Left ventricle myocardium superior (tissue), 1 donor: ENCODE measurements around the gene IBA57. TPM values are rescaled to one million over a fixed set of nuclear protein-coding genes. Genes with fewer than 3 reads are reported as not detected.
"Not testable (repeated sequence)": the region's sequence is repeated elsewhere in the genome, so short reads cannot be mapped to it uniquely, and the experiment has no call there.

ENCODE experiments used
- ATAC-seq: fragments of 200-7000 bp; cut with Tn5 transposase; one replicate; pipeline ENCODE4 v1.9.1; 2020; ENCODE audit warnings: mild to moderate bottlenecking, moderate library complexity
- DNase-seq: peaks from one replicate; pipeline ENCODE4 v3.0.0-alpha.2; 2020
- intact Hi-C: fragments of 100-400 bp; cut with micrococcal nuclease; formaldehyde crosslinking; loops from one replicate; pipeline ENCODE4 v1.11.0; 2022
- total RNA-seq: library from RNA; stranded (reverse); fragmentation: NEBNext Ultra II Directional; extraction: Animal tissue kit (Norgen Biotek cat#: 25700); gene quantifications from one replicate; pipeline ENCODE4 v1.2.1, GENCODE V29; 2021
- donor health status: DM: no; HTN: yes; CAD: no; lungs with severe emphysema.

IBA57 gene
- total RNA-seq, 1 donor from 2014 or later = 11.2 TPM

DNA sequence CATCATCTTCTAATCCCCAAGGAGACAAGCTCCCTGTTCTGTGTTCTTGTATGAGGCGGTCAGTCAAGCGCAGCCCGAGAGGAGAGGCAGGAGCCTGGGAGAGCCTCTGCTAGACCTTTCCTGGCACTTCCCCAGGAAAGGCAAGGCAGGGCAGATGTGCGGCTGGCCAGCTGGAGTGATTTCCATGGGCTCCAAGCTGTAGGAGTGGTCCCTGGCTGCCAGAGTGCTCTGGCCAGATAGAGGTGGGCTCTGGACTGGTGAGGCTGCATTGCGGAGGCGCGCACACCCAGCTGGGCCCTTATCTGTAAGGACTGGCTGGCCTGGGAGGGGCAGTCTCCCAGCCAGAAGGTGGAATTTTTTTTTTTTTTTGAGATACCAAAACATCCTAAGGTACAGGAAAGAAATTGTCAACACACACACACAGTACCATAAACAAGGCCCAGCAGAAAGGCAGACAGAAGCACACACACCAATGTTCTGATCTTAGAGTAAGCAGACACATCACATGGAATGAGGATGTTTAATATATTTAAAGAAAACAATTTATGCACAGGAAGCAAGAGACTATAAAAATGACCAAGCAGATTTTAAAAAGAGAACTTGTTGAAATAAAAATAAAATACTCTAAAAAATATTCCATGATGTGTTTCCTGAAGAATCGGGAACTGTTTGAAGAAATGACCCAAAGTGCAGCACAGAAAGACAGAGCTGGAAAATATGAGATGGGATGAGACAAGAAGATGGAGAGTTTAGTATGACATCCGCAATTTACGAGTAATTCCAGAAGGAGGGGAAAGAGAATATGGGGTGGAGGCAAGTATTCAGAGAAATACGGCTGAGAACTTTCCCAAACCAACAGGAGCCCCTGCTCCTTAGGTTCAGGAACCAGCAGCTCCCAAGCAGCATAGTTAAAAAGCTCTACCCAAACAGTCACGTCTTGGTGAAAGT is 13.4 kb downstream of the IBA57 start:
- DNase-seq (no peak), ATAC-seq (no peak)
- intact Hi-C loops = no loop called here

DNA sequence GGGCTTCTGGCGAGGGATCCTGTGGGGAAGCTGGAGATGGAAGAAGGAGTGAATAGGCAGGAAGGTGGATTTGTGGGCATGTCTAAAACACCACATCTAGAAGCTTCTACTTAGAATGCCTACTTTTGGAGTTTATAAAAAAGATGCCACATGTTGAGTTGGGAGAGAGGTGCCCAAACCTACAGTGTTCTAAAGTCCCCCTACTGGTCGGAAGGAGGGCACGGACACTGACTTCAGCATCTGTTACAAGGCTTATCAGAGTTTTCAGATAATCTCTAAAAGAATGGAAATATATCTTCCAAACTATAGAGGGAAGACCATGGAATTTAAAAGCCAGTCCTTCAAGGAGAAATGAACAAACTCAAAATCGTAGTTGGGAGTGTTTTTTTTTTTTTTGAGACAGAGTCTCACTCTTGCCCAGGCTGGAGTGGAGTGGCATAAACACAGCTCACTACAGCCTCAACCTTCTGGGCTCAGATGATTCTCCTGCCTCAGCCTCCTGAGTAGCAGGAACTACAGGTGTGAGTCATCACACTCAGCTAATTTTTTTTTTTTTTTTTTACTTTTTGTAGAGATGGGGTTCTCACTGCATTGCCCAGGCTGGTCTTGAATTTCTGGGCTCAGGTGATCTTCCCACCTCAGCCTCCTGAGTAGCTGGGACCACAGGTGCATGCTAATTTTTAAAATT is 14.8 kb downstream of the IBA57 start:
- DNase-seq = no peak
- no peak for ATAC-seq
- intact Hi-C loops = no loop called here

DNA sequence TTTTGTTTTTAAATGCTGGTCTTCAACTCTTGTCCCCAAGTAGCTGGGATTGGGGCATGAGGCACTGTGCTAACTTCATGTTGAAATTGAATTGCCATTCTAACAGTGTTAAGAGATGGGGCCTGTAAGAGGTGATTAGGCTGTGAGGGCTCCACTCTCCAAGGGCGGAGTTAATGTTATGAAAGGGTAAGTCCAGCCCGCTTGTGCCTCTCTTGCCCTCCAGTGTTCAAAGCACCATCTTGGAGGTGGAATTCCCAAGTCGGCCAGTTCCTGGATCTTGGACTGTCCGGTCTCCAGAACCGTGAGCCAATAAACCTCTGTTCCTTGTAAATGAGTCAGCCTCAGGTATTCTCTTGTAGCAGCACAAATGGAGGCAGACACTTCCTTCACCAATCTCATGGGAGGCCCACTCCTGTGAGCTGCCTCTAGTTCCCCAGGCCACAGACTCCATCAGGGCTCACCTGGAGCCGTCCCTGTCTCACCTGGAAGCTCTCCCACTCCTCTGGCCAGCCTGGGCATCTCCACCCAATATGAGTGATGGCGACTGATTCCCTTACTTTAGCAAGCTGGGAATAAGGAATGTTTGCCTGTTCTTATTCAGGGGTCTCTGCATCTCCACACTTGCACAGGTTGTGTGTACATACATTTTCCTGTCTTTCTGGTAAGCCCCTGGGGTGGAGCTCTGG is 15.5 kb downstream of the IBA57 start:
- ATAC-seq = no peak
- DNase-seq = no peak
- intact Hi-C loops = no loop called here

DNA sequence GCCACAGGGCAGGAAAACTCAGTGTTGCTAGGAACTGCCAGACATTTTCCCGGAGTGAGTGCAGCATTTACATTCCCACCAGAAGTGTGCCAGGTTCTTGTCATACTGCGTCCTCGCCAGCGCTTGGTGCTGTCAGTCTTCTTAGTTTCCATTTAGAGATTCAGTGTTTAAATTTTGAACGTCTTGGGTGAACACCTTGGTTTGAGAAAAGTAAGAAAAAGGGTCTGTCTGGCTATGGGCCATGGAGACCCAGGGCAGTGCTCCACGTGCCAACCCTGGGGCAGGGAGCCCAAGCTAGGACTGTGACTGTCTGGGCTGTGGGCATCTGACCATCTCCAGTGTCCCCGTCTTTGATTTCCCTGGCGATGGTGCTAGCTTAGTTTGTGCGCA is 16.0 kb downstream of the IBA57 start:
- ATAC-seq (no peak), DNase-seq (no peak)
- intact Hi-C loops = no loop called here

DNA sequence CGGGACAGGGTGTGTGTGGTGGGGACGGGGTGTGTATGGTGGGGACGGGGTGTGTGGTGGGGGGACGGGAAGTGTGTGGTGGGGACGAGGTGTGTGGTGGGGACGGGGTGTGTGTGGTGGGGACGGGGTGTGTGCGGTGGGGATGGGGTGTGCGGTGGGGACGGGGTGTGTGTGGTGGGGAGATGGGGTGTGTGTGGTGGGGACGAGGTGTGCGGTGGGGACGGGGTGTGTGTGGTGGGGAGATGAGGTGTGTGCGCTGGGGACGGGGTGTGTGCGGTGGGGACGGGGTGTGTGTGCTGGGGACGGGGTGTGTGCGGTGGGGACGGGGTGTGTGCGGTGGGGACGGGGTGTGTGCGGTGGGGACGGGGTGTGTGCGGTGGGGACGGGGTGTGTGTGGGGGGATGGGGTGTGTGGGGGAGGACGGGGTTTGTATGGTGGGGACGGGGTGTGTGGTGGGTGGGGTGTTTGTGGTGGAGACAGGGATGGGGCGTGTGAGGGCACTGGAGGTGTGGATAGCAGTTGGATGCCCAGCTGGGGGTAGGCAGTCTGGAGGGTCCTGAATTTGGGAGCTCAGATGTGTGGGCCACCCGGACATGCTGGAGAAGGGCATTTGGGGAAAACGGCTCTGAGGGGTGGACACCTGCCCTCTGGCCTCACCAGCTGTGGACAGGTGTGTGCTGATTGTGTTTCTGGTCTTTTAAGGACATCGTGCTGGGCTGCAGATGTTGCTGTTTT is 16.9 kb downstream of the IBA57 start:
- no peak for DNase-seq
- intact Hi-C loops = no loop called here
- ATAC-seq = no peak

DNA sequence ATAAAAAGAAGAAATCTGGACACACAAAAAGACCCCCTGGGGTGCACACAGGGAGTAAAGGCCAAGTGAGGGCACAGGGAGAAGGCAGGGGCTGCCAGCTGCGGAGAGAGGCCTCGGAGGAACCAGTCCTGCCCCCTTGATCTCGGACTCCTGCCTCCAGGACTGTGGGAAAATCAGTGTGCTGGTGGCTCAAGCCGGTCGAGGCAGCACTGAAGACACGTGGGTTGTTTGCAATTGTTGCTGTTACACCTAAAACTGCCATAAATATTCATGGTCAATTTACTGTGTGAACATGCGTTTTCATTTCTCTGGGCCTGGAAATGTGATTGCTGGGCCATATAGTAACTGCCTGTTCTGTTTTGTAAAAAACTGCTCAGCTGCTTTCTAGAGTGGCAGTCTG is 18.5 kb downstream of the IBA57 start:
- intact Hi-C loops = no loop called here
- no peak for ATAC-seq
- no peak for DNase-seq

DNA sequence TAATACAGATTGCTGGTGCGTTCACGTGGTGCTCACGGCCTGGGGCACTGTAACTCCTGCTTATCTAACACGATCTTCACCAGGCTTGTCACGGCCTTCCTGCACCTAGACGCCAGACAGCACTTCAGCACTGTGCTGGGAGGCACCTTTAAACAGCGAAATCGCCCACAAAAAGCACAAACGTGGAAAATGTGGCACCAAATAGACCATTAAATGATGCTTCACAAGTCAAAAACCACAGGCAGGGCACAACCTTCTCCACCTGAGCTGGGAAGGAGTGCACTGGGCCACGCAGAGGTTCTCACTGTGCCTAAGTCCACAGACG is 20.0 kb downstream of the IBA57 start:
- no peak for DNase-seq
- intact Hi-C loops = no loop called here
- ATAC-seq = no peak

DNA sequence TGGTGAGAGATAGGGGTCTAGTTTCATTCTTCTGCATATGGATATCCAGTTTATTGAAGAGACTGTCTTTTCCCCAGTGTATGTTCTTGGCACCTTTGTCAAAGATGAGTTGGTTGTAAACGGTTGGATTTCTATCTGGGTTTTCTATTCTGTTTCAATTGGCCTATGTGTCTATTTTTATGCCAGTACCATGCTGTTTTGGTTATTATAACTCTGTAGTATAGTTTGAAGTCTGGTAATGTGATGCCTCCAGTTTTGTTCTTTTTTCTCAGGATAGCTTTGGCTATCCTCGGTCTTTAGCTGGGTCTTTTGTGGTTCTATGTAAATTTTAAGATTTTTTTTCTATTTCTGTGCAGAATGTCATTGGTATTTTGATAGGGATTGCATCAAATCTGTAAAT is 22.6 kb downstream of the IBA57 start:
- intact Hi-C loops, DNase-seq, ATAC-seq: not testable (repeated sequence)

DNA sequence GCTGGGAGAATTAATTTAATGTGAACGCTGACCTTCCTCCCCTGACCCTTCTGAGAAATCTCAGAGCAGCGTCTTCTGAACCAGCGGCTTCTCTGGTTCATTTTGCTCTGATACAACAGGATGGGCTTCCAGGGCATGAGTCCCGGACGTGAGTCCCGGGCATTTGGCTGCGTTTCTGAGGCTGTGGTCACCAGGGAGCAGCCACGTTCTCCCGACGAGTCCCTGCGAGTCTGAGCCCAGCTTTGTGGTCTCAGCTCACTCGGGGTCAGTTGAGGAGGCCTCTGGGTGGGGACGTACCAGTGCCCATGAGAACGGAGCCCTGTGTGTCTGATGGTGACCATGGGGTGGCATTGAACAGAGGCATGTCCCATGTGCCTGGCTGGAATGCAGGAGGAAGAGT is 24.6 kb downstream of the IBA57 start:
- ATAC-seq (no peak), DNase-seq (no peak)
- intact Hi-C loops = no loop called here

DNA sequence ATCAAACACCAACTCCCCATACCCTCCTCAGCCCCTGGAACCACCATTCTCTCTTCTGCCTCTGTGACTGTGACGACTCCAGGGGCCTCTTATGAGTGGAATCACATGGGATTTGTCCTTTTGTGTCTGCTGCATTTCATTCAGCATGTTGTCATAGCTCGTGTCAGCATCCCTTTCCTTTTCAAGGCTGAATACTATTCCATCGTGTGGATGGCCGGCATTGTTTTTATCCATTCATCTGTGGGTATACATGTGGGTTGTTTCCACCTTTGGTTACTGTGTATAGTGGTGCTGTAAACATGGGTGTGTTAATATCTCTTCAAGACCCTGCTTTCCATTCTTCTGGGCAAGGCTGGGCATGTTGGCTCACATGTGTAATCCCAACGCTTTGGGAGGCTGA is 25.2 kb downstream of the IBA57 start:
- DNase-seq = no peak
- intact Hi-C loops = no loop called here
- ATAC-seq = no peak

DNA sequence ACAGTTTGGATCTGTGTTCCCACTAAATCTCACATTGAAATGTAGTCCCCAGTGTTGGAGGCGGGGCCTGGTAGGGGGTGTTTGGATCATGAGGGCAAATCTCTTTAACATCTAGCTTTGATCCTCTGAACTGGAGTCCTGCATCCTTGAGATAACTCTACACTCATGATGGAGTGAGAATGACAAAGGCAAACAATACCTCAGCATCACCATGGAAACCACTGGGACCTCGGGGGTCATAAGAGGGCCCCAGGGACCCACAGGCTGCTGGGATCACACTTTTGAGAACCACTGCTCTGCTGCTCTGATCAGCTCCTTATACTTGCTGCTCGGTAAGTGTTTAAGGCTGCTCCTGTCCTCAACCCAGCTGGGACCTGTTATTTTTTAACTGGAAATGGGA is 28.8 kb downstream of the IBA57 start:
- DNase-seq (no peak), ATAC-seq (no peak)
- intact Hi-C loops = no loop called here

DNA sequence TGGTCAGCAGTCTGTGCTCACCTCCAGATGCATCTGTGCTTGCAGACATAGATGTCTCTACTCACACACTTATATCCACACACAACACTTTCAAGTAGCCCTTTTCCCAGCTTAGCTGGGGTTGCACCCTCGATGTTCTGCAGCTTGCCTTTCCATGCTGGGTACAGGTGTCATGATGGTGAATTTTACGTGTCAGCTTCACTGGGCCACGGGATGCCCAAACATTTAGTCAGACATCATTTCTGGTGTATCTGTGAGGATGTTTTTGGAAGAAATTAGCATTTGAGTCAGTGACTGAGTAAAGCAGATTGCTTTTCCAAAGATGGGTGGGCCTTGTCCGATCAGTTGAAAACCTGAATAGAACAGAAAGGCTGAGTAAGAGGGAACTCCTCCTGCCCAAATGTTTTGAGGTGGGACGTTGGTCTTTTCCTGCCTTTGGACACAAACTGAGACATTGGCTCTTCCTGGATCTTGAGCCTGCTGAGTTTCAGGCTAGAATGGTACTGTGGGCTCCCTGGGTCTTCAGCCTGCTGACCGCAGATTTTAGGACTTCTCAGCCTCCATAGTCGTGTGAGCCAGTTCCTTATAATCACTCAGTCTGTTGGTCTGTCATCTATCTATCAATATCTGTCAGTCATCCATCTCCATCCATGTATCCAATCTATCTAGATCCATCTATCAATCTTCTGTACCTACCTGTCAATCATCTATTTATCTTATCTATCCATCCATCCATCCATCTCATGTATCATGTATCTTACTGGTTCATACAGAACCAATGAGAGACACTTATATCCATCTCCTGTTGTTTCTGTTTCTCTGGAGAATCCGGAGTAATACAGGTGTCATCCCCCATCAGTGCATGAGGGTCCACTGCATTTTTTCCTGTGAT is 29.6 kb downstream of the IBA57 start:
- DNase-seq (no peak), ATAC-seq (no peak)
- intact Hi-C loops = no loop called here

DNA sequence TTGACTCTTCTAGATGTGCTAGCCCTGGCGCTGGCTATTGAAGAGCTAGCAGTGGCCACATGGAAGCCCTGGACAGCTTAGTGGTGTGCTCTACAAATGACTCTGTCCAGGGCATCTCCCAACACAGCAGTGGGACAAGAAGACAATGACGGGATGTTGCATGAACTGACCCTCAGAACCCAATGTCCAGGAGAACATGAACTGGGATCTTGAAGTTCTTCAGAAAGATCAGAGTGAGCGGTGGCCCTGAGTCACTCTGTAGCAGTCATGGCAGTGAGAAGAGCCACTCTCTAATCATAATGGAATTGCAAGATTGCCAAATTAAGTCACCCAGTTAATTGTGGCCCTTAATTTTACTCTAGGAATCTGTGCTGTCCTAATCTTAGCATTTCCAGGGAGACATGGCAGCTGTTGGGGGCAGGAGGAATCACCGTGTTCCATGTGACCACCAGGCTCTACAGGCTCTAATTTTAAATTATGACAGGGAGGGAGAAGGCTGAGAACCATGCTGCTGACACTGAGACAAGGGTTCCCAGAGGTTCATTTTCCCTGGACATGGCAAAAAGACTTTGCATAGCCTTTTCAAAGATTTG is 32.0 kb downstream of the IBA57 start:
- DNase-seq = no peak

DNA sequence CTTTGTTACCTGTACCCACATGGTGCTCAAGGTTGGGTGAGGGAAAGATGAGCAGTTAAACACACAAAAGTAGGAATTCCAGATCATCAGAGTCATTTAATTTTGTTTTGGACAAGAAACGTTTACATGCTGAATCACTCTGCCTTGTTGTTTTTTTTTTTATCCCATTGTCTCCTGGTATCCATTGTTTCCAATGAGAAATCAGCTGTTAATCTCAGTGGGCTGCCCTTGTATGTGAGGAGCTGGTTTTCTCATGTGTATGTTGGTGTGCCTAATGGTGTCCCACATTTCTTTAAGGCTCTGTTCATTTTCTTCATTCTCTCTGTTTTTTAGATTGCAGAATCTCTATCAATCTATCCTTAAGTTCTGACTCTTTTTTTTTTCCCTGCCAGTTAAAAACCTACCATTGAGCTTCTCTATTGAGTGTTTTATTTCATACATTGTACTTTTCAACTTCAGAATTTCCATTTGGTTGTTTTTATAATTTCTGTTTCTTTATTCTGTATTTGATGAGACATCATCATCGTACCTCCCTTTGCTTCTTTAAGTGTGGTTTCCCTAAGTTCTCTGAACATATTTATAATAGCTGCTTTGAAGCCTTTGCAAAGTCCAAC is 33.5 kb downstream of the IBA57 start:
- DNase-seq = no peak

More for the DNA sequence above, 32.0 kb downstream of the IBA57 start:
- intact Hi-C loops = no loop called here
- peak; percentile 96 for ATAC-seq

DNA sequence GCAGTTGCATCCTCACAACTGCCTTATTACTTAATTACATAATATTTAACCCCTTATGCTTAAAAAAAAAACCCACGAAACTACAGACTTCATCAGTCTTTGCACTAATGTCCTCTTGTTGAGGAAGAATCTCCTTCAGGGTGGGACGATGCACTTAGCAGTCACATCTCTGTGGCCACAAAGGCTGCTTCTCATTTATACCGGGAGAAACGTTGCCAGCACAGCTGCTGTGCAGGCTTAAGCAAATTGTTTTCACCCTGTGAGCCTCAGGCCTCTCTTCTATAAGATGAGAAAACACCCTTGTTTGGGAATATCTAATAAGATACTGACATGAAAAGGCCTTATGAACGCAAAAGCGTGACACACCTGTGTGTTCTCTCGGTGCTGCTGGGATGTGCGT is 39.4 kb downstream of the IBA57 start:
- intact Hi-C loops = no loop called here
- no peak for ATAC-seq

More for the DNA sequence above, 33.5 kb downstream of the IBA57 start:
- ATAC-seq = no peak
- intact Hi-C loops = no loop called here

DNA sequence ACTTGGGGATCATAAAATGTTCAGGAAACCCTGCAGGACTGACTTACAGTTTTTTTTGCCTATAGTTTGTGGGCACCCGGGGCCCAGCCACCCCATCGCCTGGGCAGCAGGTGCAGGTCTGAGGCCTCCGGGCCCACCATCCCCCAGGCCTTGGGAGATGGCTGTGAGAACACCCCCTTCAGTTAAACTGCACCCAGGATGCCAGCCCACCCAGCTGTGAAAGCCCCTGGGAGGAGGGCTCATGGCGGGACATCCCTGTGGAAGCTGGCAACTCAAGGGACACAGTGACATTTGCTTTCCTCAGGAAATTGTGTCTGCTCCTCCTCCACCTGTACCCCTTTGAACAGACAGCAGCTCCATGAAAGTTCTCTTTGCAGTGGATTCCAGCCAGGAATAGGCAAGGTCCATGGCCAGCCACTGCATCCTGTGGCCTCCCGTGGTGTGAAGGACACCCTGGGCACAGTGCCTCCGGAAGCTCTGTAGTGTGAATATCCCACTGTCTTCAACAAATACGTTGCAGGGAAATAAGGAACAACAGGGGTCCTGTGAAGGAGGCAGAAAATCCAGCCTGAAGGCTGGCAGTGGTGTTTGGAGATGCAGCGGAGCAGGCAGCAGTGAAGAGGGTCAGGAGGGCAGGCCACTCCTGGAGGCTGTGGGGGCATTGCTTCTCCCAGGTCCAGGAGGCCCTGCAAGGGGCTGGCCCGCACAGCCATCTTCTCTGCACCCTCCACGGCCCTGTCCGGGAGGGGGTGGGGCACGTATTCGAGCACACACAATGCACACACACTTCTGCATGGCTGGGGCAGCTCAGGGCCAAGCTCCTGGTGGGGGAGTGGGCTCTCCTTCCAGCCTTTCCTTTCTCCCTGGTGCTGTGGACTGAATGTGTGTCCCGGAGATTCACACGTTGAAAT is 40.2 kb downstream of the IBA57 start:
- no peak for ATAC-seq
- intact Hi-C loops = no loop called here
- DNase-seq = no peak

More for the DNA sequence above, 39.4 kb downstream of the IBA57 start:
- no peak for DNase-seq
